Stimulated activated CD4-positive, alpha-beta T cell treated with anti-CD3 and anti-CD28 coated beads, Interleukin-1b, Interleukin-23, amount 100 ng/mL, for 1 hour (primary cell): Measurements from ENCODE around the gene RLBP1.

Source experiments
- DNase-seq, 2 donors: peaks; one replicate each; pipeline ENCODE4 v3.0.0-alpha.2; 2020; ENCODE audit warnings: low read depth in 2 of 2

Gene RLBP1

DNA sequence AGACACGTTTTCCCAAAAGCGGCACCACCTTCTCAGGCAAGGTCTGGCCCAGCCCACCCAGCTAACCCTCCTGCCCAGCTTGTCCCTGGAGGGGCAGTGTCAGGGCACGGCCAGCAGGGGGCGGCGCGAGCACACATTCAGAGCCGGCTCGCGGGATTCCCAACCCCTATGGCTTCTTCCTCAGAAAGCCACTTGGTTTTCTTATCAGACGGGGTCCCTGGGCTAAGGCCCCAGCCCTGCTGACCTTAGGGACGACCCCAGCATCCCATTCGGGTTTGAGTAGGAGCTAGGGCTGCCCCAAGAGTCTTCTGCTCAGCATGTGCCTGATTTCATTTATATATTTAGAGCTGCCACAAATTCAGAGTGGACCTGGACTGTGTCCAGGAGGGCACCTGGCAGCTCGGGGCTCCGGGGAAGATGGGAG, 14.5 kb downstream of the RLBP1 start:
- peak; percentile 11 to 58 for DNase-seq

DNA sequence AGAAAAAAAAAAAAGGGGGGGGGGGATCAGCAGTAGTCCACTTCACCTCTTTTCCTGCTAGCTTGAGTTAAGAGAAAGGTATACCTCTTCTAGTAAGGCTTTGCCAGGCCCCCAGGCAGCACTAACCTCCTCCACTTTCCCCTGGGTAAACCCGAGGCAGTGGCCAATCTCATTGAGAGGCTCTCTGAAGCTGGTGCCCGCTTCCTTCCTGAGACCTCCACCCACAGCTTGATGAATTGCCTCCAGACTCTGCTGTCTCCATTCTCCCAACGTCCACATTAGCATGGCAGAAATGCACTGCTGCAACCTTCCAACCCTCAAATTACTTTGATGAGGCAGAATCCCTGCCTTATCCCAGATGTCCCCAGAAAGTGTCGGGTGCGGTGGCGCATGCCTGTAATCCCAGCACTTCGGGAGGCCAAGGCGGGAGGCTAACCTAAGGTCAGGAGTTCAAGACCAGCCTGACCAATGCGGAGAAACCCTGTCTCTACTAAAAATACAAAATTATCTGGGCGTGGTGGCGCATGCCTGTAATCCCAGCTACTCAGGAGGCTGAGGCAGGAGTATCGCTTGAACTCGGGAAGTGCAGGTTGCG, 15.3 kb downstream of the RLBP1 start:
- DNase-seq = no peak

DNA sequence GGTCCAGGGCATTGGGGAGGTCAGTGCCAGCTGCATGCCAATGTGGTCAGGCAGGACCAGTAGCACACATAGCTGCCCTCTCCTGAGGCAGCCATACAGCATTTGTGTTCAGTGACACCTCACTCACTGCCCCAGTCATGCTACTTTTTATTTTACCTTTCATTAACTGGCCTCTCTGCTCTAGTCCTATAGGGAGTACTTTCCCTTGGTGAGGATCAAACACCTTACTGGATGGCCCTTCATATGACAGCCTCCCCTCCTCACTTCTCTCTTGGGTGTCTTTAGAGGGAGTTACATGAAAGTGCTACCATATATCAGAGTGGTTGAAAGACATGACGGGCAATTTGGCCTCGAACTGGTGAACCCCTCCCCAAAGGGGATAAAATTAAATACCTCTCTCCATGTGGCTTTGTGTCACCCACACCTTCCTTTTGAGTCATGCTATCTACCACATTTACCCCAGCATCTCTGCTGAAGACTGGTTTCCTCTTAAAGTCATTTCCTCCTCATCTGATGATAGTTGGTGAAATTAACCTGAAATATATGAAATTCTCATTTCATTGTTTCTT, 17.6 kb downstream of the RLBP1 start:
- DNase-seq = no peak

DNA sequence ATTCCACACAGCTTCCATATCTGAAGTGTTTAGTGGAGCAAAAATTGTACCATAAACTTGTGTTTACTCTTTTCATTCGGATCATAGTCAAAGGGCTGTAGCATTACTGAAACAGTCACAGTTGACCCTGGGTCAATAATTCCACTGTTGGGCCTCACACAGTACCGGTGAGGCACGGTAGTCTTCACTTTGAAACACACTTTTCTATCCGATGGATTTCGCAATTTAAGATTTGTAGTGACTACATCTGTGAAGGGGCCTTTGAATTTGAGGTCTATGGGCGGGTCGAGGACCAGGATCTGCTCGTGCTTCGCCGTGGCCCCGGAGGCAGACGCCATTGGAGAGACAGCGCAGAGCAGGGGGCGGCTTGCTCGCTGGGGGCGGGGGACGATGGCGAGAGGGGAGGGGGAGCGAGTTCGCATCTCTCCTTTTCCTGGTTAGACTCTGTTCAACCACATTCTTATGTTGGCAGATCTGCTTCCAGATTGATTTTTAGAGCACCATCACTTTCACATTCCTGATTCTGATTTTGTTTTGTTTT, 19.8 kb downstream of the RLBP1 start:
- DNase-seq = no peak

DNA sequence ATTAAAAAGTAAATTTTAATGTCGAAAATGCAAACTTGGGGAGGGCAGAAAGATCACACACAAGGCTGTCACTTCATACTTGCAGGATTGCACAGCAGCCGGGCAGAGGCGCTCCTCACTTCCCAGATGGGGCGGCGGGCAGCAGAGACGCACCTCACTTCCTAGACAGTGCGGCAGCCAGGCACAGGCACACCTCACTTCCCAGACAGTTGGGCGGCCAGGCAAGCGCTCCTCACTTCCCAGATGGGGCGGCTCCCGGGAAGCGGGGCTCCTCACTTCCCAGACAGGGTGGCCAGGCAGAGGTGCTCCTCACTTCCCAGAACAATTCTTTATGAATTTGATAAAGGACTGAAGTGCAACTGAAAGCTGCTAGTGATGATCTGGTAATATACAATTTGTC, 21.2 kb downstream of the RLBP1 start:
- DNase-seq = no peak

DNA sequence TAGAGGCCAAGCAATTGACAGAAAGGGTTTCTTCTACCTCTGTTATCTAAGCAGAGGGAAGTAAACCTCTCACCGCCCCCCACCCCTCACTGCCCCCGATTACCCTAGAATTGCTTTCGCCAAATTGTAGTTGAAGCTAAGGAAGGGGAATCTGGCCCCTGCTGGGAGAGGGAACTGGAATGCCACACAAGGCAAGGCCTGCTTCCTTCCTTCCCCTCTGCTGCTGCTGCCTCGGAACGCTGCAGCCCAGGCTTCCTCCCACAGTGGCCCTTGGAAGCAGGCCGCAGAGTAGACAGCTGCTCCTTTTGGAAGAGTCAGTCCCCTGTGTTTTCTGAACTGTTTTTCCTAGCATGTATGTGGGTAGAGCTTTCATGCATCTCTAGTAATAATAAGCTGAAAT, 21.6 kb downstream of the RLBP1 start:
- DNase-seq = no peak

DNA sequence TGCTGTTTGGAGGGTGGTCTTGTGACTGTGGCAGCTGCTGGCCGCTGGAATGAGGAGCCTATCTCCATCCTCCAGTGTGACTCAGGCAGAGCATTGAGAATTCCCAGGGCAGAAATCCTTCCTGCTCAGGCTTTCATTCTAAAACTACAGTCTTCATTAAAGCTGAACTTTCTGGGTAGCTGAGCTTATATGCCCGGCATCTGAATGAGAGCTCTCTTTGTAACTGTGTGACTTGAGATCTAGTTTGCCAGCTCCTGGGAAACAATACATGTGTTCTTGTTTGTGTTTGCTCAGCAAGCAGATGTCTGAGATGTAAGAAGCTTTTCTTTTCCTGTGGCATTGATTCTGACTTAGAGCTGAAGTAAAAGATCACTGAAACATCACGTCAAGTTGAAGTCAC, 22.4 kb downstream of the RLBP1 start:
- no peak for DNase-seq

DNA sequence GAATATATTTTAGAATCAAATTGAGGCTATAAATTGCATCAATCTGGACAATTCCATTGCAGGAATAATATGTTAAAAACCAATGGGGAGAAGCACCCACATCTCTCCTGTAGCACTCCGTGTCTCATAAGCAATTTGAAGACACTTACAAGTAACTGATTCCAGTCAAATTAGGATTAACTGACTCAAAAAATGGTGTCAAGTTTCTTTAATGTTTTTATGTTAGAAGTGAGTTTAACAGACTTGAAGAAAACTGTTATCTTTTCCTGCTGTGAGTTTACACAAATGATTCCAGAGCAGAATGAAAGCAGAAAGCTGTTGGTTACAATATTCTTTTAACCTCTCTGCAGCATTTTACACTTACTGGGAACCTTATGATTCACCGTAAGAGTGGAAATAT, 23.2 kb downstream of the RLBP1 start:
- DNase-seq = no peak

DNA sequence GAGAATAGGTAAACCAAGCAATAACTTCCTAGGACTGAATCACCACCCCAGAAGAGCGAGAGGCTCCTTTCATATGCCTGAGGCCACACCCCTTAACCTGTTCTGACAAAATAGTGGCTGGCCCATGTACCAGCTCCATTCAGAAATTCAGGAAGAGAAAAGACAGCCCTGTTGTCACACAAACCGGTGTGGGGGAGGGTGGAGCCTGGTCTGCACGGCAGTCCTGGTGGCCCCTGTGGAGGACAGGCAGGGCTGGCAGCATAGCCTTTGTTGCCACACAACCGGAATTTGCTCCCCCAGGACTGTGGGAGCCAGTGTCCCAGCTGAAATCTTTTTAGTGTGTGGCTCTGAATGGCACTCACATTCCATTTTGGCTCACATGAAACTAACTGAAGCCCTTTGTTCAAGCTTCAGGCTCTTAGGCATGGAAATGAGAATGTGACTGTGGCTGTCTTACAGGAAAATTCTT, 23.8 kb downstream of the RLBP1 start:
- DNase-seq = no peak

DNA sequence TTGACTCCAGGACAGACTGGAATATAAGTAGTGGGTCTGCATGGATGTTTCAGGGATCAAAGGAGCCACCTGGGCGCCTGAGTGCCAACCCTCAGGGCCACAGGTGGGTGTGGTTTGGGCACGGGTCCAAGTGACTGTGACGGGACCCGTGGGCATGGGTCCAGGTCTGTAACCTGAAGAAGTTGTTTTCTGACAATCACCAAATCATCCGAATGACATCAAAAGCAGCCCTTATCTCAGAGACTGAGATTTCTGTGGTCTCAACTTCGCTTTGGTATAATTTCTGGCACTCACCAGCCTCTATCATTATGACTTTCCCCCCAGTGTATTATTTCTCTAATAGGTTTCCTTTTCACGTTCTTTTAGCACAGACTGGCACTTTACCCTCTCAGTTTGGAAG, 24.4 kb downstream of the RLBP1 start:
- no peak for DNase-seq

DNA sequence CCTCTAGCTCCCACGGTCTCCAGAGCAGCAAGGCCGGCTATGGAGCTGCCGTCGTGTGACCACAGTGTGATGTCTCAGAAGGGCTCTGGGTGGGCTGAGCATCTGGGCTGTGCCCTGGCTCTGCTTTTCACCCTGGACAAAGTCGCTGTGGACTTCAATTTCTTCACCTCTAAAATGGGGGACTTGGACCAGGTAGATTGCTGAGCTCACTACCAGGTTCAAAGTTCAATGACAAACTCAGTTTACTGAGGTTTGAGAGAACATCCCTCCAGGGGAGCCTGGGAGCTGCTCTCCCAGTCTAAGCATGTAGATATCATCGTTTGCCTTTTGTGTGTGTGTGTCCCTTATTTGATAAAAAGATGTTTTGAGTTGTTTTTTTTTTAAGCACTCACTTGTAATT, 25.1 kb downstream of the RLBP1 start:
- no peak for DNase-seq

DNA sequence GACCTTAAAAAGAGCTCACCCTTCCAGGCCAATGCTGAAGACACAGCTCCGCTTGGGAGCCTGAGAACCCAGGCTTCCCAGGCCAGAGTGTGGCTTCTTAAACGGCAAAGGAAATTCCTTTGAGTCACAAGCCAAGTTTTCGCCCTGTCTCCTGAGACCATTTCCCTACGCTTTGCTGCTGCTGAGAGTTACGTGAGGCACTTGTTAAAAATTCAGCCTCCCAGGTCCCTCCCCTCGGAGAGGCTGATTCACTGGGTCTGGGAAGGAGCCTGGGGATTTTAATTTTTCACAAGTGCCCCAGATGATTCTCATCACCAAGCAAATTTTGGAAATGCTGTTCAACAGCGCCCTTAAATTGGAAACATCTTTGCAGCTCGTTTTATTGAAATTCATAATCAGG, 25.5 kb downstream of the RLBP1 start:
- DNase-seq = no peak

DNA sequence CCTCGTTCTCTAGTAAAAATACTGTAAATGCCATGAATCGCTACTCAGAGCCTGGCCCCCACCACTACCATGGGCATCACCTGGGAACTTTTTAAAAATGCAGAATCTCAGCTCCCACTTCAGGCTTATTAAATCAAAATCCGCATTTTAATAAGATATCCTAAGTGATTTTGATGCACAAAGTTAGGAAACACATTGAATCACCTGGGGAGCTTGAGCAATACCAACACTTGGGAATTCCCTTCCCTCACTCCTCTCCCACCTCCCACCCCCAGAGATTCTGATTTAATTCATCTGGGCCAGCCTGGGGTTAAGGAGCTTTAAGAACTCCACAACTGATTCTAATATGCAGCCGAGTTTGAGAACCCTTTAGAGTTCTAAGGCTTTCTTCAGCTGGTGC, 26.8 kb downstream of the RLBP1 start:
- no peak for DNase-seq

DNA sequence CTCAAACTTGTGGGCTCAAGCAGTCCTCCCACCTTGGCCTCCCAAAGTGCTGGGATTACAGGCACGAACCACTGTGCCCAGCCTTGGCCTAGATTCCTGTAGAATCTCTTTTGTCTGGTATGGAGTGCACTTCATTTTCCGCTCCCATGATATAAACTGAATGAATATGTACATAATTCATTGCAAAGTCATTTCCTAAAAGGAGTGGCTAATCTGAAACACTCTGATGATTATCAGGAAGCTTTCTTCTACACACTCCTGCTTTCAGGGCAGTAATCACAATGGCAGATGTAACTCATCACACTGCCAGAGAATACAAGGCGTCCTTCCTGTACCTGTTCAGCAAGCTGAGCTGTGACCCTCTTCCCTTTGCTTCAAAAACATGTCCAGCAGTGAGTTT, 28.6 kb downstream of the RLBP1 start:
- no peak for DNase-seq

DNA sequence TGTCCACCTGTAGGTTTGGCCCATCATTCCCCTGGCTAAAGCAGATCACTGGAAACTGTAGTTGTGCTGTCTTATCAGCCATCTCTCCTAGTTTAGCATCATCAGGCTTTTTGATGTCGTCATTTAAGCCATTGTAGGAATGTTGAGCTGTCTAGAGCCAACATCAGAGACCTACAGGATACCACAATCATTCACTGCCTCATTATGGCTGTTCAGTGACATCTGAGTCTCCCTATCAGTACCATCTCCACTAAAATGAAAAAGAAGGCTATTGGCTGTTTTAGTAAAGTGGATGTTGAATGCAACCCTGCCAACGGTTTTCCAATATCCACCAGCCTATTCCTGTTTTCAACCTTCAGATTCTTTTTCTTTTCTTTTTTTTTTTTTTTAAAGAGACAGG, 29.2 kb downstream of the RLBP1 start:
- no peak for DNase-seq

DNA sequence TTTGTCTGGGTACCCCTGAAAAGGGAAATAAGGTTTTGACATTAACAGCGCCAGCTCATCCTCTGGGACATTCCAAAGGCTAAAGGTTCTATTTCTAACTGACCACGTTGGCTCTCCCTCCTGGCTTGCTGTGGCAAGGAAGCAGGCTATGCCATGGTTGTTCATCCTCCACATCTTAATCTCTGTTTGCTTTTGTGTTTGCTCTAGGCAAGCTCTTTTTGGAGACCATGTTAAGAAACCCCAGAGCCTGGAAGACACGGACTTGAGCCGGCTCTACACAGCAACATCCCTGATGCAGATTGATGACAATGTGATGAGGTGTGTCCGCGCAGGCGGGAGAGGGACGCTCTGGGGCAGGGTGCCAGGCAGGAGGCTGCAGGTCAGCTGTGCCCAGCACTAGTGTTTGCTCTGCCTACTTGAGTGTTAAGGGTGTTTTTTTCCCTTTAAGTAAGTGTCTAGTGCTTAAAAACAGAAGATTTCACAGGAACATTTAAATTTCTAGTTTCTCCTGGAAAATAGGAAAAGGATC, 33.3 kb downstream of the RLBP1 start:
- DNase-seq = no peak

DNA sequence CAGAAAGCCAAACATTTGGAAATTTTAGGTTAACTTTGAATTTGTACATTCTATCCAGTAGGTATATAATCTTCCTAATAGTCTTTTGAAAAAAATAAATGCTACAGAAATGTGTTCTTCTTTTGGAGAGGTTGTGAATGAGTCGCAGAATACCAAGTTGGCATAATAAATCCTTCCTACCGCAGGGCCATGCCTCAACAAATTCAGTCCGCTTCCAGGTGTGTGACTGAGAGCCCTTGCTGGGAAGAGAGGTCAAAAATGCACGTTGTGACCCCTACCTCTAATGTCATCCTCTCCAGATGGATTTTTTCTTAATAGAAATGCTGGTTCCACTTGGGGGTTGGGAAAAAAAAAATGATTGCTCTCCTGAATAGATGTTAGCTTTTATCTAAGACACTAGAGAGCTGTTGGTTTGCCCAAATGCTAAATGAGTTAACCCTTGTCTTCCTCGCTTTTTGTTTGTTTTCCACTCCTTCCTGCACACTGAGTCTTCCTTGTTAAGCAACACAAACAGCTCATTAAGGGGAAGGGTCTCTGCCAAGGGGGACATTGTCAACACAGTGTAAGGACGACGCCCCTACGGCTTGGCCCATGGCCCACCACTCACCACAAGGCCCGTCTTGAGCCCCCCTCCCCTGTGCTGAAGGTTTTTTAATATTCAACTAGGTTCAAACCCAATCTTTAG, 33.9 kb downstream of the RLBP1 start:
- DNase-seq = no peak

DNA sequence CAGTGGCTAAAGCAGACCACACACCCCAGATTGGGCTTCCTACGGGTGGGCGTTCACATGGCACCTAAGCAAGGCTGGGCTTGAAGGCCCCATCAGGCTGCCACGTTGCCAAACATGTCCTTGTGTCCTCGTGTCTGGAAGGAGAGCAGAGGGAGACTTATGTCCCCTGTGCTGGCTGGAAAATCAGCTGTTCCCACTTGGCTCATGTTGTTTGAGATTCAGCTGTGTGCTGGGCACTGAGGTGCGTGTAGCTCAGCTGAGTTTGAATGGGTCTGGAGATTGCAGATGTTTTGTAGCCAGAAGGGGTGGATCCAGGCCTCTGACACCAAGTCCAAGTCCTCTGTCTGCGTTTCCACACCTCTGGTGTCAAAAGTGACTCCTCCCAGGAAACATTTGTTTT, 34.6 kb downstream of the RLBP1 start:
- no peak for DNase-seq

DNA sequence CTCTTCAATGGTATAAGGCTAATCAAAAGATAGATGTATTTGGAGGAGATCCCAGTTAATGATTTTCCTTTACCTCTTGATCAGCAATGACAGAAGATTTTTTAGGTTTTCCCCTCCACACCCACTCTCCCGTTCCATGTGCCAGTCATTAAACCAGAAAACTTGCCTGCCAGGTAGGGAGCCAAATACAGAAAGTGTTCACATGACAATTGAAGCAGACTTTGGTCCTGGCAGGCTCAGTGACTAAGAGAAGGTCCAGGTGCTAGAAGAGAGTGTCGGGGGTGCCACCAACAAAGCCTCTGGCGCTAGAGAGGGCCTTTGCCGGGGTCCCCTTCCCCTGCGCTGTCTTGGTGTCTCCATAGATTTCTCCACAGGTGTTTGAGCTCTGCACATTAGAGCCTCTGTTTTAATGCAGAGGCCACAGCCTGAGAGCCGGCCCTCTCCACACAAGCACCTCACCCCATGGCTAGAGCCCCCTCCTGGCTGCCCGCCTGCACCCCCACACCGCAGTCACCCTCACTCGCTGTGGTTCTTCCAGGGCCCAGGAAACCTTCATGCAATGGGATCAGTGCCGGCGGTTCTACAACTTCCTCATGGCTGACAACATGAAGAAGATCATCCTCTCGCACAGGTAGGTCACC, 36.4 kb downstream of the RLBP1 start:
- no peak for DNase-seq

DNA sequence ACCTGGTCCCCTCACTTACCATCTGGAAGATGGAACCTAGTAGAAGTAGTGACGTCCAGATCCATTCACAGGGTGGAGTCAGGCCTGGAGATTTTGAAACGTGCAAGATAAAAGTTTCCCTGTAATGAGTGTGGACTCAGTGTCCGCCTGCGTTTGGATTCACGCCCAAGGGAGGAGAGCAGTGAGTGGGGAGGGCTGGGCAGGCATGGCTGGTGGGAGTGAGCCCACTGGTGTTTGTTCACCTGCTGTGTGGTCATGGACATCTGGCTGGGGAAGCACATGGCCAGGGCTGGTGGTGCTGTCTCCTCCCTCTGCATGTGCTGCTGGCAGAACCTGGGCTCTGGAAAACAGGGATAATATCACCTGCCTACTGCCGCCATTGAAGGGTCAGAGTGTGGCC, 37.0 kb downstream of the RLBP1 start:
- DNase-seq = no peak

DNA sequence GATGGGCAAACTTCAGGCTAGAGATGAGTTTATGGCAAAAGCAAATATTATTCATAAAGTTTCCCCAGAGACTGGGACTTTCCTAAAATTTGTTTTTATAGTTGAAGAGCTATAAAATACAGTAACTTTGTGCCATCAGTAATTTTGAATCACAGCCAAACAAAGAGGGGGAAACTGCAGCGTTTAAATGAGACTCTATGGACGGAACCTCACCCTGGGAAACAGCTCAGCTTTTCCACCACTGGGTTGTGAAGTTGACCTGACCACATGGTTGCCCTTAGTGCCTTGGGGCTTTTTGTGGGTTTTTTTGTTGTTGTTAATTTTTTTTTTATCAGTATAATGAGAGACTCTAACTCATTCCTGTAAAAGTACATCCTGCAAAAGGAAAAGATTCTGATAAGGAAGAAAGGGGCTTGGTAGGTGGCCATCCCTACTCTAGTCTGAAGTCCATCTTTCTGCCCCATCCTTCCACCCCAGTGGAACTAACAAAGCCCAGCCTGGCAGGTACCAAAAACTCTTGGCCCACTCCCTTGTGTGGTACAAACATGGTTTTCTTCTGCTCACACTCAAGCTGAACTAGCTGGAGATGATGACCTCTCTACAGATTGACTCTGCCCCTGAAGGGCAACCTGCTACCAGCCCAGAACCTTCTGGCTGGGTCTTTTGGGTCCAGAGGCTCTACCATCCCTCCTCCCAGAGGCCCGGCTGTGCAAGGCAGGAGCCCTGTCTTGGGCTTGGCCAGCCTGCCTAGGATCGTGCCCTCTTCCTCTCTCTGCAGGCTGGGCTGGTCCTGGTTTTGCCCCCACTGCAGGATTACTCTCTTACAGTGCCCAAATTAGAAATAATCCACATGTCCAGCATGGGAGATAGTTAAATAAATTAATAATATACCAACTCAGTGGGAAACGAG, 41.2 kb downstream of the RLBP1 start:
- no peak for DNase-seq
